Ureter (tissue), 1 donor: ENCODE data around the gene CMIP. TPM values are rescaled to one million over a fixed set of nuclear protein-coding genes. Genes with fewer than 3 reads are reported as not detected.
"Not testable (repeated sequence)": the region's sequence is repeated elsewhere in the genome, so short reads cannot be mapped to it uniquely, and the experiment has no call there.

ENCODE experiments used
- DNase-seq: peaks from one replicate; pipeline ENCODE4 v3.0.0-alpha.2; 2020; ENCODE audit warnings: low spot score
- total RNA-seq: library from RNA; stranded (reverse); gene quantifications from one replicate; pipeline ENCODE4 v1.2.4, GENCODE V29; 2023
- donor health status: DM: yes; HTN: yes; CAD: no.

CMIP gene
- total RNA-seq, 1 donor from 2014 or later, result 98.0 TPM

DNA sequence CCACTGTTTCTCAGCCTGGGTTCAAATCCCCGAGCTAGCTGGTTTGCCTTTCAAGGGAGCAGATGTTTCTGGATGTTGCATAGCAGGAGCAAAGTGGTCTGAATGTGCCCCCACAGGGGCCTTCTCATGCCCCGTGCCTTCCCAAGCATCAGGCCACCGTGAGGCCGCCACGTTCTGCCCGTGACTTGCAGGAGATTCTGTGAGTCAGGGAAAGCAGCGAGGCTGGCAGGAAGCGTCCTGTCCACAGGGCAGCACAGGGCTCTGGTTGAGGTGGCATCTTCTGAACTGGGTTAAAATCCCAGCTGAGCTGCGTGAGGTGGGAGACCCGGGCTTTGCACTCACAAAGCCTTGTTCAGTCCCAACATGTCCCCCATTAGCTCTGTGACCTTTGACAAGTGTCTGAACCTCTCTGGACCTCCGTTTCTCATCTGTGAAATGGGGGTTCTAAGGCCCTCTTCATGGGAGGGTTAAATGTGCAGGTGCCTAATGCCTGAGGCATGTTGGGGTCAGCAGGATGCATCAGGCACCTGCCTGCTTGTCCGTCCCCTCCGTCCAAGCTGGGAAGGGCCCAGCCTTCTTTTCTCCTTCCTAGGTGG, 239.7 kb downstream of the CMIP start:
- DNase-seq, result no peak

DNA sequence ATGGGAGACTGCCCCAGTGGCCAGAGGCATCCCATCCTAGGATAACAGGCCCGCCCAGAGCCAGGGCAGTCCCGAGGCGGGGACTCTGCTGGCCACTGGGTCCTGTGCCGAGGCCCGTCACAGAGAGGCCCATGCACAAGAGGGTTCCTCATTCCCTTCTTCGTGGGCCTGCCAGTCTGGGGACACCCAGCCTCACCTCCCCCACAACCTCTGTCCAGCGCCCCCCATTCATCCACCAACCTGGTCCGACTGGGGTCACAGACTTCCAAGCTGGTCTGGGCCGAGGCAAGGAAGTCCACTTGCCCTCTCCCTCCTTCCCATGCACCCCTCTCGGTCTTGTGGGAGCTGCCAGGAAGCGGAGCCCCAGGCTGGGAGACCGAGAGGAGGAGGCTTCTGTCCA, 240.3 kb downstream of the CMIP start:
- no peak for DNase-seq

DNA sequence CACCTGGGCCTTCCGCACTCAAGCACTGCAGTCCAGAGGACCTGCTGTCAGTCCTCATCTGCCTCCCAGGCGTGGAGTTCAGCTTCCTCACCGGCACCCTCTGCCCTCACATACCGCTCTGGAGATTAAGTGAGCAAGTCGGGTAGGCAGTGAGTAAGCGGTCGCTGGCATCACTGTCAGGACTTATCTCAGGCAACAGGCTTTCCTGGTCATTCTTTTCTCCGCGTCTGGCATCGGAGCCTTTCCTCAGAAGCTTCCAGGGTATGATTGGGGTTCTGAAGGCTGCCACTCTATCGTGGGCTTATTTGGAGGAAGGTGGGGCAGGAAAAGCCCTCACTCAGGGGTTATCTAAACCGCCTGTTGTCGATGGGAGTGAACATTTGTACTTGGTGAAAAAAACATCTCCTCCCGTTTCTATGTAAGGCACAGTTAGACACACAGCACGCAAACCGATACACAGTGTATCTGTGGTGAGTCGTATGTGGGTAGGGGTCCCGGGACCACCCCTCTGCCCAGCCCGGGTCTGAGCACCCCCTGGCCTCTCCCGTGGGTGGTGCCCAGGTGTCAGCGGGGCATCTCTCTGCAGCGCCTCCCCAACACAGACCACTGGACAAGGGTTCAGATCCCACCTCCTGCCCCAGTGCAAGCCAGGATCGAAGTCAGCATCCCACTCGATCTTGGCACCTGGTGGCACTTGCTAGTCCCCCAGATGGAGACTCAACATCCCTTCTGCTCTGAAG, 242.0 kb downstream of the CMIP start:
- no peak for DNase-seq

DNA sequence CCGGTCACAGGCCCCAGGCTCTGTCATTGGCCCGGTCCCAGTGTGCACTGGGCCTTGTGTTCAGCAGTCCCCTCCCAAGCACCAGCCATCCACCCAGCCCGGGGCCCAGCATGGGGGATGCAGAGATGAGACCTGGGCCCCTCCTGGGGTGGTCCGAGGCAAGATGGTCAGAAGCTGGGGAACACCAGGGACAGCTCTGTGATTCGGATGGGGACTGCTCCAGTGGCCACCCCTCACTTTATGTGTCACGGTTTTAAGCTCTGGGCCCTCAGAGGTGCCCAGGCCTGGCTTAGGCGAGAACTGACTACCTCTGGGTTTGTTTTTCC, 242.5 kb downstream of the CMIP start:
- DNase-seq, result no peak

DNA sequence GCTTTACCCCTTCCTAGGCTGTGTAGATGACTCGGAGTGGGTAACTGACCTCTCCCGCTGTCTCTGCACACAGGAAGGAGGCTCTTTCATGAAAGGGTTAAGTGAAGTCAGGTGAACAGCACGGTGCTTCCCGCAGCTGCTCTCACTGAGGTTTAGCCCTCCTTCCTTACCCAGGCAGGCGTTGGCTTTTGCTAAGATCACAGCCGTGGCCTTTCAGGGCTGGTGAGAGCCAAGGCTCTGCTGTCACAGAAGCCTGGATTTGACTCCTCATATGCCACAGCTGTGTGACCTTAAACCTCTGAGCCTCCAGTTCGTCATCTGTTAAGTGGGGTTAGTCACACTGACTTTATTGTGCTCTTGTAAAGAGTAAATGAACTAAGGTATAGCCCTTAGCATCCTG, 243.6 kb downstream of the CMIP start:
- DNase-seq, result no peak

DNA sequence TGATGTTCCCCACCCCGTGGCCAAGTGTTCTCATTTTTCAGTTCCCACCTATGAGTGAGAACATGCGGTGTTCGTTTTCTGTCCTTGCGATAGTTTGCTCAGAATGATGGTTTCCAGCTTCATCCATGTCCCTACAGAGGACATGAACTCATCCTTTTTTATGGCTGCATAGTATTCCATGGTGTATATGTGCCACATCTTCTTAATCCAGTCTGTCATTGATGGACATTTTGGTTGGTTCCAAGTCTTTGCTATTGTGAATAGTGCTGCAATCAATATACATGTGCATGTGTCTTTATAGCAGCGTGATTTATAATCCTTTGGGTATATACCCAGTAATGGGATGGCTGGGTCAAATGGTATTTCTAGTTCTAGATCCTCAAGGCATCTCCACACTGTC, 244.2 kb downstream of the CMIP start:
- not testable (repeated sequence) for DNase-seq

DNA sequence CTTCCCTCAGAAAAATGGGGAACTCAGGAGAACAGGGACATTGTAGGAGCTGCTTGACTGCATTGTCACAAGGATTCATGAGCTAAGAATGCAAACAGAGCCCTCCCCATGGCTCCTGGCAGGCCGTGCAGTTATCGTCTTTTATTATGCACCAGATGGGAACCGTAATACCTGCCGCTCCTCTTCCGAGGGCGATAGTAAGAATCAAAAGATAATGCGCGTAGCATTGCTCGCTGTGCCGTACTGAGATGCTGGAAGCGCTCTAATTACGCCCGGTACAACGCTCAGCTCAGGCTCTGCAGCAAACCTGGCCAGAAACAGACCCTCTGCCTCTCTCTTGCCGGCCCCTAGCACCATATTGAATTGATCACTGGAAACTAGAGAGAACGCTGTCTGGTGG, 247.4 kb downstream of the CMIP start:
- DNase-seq, result no peak

DNA sequence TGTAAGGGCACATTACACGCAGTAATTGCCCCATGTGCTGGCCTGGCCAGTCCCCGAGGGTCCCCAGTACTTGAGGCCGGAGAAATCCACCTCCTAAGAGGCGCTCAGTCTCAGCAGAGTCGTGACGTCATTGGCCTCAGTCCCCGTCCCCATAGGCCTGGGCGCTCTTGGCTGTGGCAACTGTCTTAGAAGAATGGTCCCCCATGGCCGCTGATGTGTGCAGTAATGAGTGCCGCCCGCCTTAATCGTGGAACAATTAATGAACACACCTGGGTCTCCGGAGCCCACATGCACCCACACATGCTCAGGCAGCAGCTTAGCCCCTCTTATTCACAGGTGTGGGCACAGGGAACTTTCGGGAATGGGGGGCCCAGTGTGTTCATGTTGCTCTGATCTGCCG, 248.0 kb downstream of the CMIP start:
- no peak for DNase-seq

DNA sequence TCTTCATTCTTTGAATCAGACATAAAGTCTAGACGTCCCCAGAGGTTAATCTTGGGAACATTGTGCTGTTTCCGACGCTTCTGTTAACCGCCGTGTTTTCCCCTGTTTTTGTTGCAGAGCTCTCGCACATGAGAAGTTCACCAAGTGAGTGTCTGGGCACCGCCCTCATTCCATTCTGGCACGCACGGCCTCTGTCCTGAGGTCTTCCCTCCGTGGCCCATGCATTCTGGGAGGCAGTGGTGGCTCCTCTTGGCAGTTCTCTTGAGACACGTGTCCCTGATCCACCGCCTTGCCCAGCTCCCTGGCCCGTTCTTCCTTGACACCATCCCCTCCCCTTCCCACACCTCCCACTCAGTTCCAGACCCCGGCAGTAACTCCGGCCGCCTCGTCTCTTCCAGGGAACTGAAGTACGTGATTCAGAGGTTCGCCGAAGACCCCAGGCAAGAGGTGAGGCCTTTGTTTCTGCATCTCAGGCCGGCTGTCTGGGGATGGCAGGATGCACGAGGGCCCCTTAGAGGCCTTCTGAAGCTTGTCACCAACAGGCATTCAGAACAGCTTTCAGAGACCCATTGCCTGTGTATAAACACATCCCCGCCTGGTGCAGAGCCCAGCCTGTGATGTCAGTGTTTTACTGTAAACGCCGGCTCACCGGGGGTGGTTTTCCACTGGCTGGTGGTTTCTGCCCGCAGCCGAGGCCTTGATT, 248.6 kb downstream of the CMIP start:
- DNase-seq, result no peak

DNA sequence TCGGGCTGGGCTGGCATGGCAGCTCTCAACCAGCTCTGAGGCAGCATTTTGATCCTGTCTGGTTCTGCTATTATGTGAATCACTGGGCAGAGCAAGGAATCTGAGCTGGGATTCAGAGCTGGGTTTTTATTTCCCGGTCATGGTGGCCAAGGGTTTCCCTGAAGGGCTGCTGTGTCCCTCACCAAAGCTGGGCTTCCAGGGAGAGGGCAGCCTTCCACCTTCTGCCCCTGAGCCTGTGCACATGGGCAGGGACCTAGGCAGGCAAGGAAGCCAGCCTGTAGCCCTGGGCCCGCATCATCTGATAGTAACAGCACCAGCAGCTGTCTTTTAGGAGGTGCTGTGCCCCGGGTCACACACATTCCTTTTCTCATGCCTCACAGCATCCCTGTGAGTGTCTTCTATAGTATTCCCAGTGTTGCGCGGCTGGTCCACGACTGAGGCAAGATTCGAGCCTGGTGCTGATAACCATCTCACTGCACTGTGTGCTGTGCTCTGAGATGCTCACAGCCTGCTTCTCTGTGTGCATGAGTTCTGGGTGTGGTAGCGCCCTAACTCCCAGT, 249.2 kb downstream of the CMIP start:
- DNase-seq, result no peak

DNA sequence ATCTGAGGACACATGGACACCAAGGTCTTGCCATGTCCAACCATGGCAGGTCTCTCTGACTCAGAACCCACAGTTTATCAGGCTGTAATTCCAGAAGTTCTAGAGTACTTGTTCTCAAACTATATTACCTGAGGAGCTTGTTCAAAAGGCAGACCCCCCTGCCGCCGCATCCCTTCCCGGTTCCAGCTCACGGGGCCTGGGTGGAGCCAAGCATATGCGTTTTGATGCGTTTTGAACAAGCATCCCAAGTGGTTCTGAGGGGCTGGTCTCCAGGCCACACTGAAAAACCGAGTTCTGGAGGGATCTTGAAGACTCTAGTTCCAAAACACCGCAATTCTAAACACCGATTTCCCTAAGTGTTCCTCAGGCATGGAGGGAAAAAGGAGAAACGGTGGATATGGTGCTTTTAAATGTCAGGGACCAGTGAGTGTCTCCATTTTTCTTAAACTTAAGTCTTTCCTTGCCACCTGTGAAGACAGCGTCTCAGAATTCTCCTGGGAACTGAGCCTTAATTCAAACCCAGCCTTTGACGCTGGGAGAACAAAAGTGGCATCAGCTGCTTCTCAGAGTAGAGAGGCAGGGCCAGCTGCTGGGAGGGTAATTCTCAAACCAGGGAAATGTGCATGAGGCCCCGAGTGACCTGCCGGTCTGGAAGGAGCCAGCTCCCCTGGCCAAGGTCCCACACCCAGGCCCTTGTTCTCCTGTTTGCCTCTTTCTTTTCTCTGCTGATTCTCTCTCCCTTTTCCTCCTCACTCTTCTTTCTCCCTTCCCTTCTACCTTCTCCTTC, 250.1 kb downstream of the CMIP start:
- DNase-seq, result no peak

DNA sequence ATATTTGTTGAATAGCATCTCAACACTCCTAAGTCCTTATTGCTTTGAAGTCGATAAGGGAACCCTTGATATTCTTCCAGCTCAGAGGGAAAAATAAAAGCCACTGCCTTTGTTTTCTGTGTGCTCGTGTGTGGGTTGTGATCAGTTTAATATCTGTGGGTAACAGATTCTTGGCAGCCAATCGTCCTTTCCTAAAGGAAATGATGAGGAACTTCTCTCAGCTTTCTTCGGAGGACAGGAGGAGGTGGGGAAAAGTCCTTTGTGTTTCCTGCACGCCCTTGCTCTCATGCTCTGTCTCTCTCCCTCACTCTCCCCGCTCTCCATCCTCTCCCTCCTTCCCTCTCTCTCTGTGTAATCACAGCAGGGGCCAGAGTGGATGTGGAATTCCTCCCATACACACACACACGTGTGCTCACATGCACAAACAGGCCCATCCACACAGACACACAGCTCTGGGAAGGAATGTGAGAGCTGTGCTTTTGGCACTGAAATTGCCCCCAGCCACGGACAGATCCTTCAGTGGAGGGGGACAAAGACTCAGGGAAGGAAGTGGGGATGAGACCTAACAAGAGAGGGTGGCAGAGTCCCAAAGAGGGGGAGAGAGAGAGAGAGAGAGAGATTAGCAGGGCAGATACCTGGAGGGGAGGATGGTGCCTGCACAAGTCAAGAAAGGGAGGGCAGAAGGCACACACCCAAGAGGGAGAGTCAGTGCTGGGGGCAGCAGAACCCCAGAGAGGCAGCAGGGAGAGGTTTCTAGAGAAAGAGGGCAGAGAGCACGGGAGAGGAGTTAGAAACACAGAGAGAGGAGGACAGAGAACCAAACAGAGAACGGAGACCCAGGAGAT, 250.9 kb downstream of the CMIP start:
- DNase-seq, result no peak

DNA sequence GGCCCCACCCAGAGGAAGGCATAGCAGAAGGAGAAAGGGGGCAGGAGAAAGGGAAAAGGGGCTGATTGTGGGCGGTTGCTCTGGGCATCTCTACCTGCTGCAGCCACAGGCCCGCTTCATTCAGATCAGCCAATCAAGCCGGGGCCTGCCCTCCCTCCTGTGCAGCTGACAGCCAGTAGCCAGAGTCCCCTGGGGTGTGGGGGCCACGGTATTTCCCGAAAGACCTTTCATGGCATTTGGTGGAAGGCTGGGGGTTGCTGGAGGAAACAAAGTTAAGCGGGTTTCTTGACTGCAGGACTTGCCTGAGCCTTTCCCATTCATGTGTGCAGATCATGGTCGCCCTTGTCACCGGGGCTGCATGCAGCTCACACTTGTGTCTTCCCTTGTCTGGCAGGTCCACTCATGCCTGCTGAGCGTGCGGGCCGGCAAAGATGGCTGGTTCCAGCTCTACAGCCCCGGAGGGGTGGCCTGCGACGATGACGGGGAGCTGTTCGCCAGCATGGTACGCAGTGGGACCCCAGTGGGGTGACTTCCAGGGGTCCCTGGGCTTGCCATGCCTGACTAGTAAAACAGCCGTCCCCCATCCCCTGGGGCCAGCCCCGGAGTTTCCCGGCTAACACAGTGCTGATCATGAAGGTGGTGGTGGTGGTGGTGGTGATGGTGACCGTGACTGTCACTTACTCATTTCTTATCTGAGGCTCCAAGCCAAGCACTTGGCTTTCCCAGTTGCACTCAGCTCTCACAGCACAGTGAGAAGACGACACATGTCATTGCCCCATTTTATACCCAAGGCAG, 251.8 kb downstream of the CMIP start:
- DNase-seq, result no peak

DNA sequence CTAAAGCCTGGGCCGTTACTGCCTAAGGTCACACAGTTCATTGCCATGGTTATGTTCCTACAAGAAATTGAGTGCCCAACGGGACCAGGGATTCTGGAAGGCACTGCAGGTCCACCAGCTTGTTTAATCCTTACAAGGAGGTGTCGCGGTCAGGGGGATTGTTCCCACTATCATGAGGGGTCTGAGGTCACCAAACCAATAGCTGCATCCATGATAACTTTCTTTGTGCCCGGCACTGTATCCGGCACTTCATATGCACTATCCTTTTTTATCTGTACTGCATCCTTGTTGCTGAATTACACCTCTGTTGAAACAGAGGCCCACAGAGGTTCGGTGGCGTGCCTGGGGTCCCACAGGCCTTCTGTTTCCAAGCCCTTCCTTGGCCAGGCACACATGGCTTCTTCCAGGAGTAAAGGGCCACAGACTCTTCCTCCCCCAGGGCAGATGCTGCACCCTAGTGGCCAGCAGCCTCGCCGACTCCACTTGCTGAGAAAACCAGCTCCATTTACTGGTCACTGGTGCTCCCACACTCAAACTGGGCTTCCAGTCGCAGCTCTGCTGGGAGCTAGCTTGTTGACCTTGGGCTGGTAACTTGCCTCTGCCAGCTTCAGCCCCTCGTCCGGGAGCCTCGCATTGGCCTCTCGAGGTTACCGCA, 252.5 kb downstream of the CMIP start:
- DNase-seq, result no peak

DNA sequence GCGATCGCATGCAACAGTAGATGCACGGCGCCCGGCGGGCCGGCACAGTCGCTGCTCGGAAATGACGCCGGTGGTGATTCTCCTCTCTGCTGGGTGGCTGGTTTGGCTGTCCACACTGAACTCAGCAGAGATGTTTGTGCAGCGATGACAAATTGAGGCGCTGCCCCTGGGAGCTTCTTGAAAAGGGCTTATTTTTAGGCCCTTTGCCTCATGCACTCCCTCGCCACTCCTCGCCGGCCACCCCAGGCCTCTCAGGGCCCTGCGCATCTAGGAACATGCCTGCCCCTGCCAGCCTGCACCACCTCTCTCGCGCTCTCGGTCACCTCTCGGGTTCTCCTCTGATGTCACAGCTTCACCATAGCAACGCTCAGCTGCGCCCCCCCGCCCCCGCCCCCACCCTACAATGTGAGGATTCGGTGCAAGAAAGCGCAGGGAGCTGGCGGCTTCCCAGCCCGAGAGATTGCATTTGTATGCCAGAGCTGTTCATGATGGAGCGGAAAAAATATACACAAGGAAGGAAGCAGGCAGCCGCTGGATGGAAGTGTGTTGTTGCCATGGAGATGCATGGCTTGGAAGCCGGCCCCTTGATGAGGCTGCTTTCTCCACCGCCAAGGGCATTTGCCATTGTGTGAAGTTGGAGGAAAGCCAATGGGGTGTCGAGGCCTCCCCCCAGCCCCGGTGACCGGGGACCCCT, 253.2 kb downstream of the CMIP start:
- DNase-seq, result no peak

DNA sequence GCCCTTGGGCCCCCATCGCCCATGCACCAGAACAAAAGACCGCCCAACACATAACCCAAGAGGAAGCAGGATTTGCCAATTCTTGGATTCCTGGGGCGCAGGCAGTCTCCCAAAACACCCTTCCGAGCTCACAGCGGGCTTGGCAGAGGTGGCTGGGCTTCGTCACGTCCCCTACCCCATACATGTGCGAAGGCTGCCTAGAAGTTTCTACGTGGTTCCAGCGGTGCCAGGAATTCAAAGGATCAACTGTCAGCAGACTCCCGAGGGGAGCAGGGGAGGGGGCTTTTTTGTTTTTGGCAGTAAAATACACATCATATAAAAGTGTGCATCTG, 253.7 kb downstream of the CMIP start:
- no peak for DNase-seq

DNA sequence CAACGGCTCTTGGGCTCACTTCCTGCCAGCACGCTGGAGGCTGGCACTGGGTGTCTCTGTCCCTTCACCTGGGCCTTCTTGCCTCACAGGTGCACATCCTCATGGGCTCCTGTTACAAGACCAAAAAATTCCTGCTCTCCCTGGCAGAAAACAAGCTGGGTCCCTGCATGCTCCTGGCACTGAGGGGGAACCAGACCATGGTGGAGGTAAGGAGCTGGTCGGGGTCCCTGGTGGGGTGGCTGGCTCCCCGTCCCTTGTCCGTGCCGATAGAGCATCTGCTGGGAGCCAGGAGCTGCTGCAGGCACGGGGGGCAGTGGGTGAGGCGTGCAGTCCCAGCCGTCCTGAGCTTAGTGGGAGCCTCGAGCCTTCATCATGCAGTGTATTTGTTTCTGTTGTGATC, 255.0 kb downstream of the CMIP start:
- no peak for DNase-seq

DNA sequence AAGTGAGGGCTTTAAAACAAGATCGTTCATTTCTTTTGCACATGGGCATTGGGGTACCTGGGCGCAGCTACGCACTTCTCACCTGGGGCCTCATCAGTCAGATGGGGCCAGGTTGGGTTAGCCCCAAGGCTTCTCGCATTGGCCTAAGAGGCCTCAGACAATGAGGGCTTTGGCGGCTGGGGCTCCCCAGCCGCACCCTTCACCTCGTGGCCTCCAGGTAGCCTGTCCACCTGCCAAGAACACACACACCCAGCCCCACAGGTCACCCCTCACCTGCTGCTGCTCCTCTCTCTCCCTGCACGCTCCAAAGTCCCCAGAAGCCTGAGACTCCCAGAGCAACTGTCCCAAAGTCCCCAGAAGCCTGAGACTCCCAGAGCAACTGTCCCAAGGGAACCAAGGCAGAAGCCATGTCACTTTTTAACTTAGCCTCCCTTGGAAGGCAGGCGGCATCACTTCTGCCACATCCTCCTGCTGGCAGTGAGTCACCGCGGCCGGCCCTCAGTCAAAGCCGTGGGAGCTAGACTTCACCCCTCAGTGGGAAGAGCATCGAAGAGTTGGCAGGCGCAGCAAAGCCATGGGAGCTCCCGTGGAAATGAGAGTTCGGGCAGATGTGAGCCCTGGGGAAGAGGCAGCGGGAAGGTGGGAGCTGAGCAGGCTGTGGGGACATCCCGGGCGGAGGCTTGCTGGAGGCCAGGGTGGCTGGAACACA, 255.6 kb downstream of the CMIP start:
- DNase-seq, result no peak

DNA sequence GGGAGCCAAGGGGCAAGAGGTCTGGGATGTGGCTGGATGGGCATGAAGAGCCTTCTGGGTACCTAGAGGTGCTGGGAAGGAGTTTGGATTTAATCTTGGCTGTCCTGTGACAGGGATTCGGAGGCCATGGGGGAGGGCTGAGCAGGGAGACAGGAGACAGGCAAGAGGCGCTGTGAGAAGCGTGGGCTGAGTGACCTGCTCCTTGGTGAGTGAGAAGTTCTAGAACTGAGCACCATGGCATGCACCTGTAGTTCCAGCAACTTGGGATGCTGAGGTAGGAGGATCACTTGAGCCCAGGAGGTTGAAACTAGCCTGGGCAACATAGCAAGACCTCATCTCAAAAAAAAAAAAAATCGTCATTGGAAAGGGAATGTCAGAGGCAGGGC, 256.2 kb downstream of the CMIP start:
- no peak for DNase-seq
